Measurements from ENCODE around the gene PRKACA.

GRCh38 chr19:14127929-14128509 is 10.5 kb upstream of the PRKACA start:
- TF ChIP-seq CTCF (IDR thresholded peaks at IDR 0.05) (no peak), POLR2A (IDR thresholded peaks at IDR 0.05) (no peak)
